HCT116 (cell line): ENCODE data around the gene DDRGK1. TPM values are rescaled to one million over a fixed set of nuclear protein-coding genes. Genes with fewer than 3 reads are reported as not detected.

Experiments
- total RNA-seq: library from RNA; stranded (reverse); gene quantifications from one replicate; pipeline ENCODE4 v1.2.1, GENCODE V29; 2021; ENCODE audit not compliant: unreplicated experiment

Gene DDRGK1
- total RNA-seq, 1 experiment from 2014 or later = 45.8 TPM

Other genes starting within 250 kb of the DDRGK1 start
- gene GNRH2, start 161.1 kb downstream of the DDRGK1 start, total RNA-seq = 0.32 TPM
- gene MRPS26, start 158.6 kb downstream of the DDRGK1 start, total RNA-seq = 84.3 TPM
- not detected for gene OXT, start 133.1 kb downstream of the DDRGK1 start, total RNA-seq
- not detected for gene AVP, start 120.0 kb downstream of the DDRGK1 start, total RNA-seq
- gene FASTKD5, start 44.8 kb downstream of the DDRGK1 start, total RNA-seq = 13.5 TPM
- 7.4 TPM for gene UBOX5, start 44.8 kb downstream of the DDRGK1 start, total RNA-seq
- 5.2 TPM for gene LZTS3, start 31.1 kb downstream of the DDRGK1 start, total RNA-seq
- 77.3 TPM for gene ITPA, start 4.8 kb upstream of the DDRGK1 start, total RNA-seq
- 22.7 TPM for gene SLC4A11, start 34.5 kb upstream of the DDRGK1 start, total RNA-seq
- gene DNAAF9, start 203.0 kb upstream of the DDRGK1 start, total RNA-seq = 4.6 TPM